Loucy (cell line): ENCODE measurements around the gene LILRA1.

Source experiments
- H2AFZ ChIP-seq: fragments of 200-600 bp; sonication (generic); 2 replicates; pipeline ENCODE4 v1.6.0; 2016; ENCODE audit warnings: antibody characterized with exemption, mild to moderate bottlenecking, low read length, moderate library complexity
- H3F3A ChIP-seq: fragments of 200-600 bp; 2 replicates; pipeline ENCODE4 v1.6.0; 2016; ENCODE audit warnings: antibody characterized with exemption, low read depth, mild to moderate bottlenecking
- H3K27me3 ChIP-seq: fragments of 200-600 bp; sonication (generic); 2 replicates; pipeline ENCODE4 v1.6.1; 2014; ENCODE audit warnings: low read length, mild to moderate bottlenecking; ENCODE audit not compliant: insufficient read depth, poor library complexity, severe bottlenecking
- H3K36me3 ChIP-seq: fragments of 200-600 bp; sonication (generic); 2 replicates; pipeline ENCODE4 v1.6.1; 2016; ENCODE audit warnings: low read length; ENCODE audit not compliant: insufficient read depth
- H3K4me1 ChIP-seq: fragments of 200-600 bp; sonication (generic); 2 replicates; pipeline ENCODE4 v1.5.1; 2014; ENCODE audit warnings: low read length, mild to moderate bottlenecking; ENCODE audit not compliant: insufficient read depth, poor library complexity, severe bottlenecking
- H3K4me2 ChIP-seq: fragments of 200-600 bp; sonication (generic); 2 replicates; pipeline ENCODE4 v1.6.0; 2014; ENCODE audit warnings: antibody characterized with exemption, low read length, low read depth, mild to moderate bottlenecking; ENCODE audit not compliant: poor library complexity, severe bottlenecking
- H3K4me3 ChIP-seq: fragments of 200-600 bp; sonication (generic); 2 replicates; pipeline ENCODE4 v1.5.1; 2014; ENCODE audit warnings: low read length, mild to moderate bottlenecking, mixed read lengths; ENCODE audit not compliant: poor library complexity, severe bottlenecking
- H3K79me2 ChIP-seq: fragments of 200-600 bp; sonication (generic); 2 replicates; pipeline ENCODE4 v1.6.1; 2014; ENCODE audit warnings: low read length; ENCODE audit not compliant: insufficient read depth
- H3K9ac ChIP-seq: fragments of 200-600 bp; sonication (generic); 2 replicates; pipeline ENCODE4 v1.6.0; 2014; ENCODE audit warnings: mild to moderate bottlenecking, low read depth, low read length, moderate library complexity; ENCODE audit not compliant: poor library complexity, severe bottlenecking
- H3K9me2 ChIP-seq: fragments of 200-600 bp; sonication (generic); replicated peaks from 2 replicates; pipeline ENCODE4 v1.6.1; 2016; ENCODE audit warnings: low read depth, low read length, mixed read lengths
- H3K9me3 ChIP-seq: fragments of 200-600 bp; sonication (generic); 2 replicates; pipeline ENCODE4 v1.6.1; 2014; ENCODE audit warnings: mild to moderate bottlenecking, antibody characterized with exemption, low read length, low read depth; ENCODE audit not compliant: insufficient read depth
- H4K20me1 ChIP-seq: fragments of 200-600 bp; sonication (generic); 2 replicates; pipeline ENCODE4 v1.6.0; 2014; ENCODE audit warnings: antibody characterized with exemption, low read length, mild to moderate bottlenecking; ENCODE audit not compliant: insufficient read depth, poor library complexity, severe bottlenecking
- CTCF ChIP-seq: fragments of 200-600 bp; sonication (generic); conservative IDR thresholded peaks from 2 replicates; pipeline ENCODE4 v1.5.1; 2014; ENCODE audit warnings: mild to moderate bottlenecking, antibody characterized with exemption, low read length
- EZH2phosphoT487 ChIP-seq: fragments of 200-600 bp; IDR thresholded peaks from 2 replicates; pipeline ENCODE4 v1.6.1; 2018; ENCODE audit warnings: antibody characterized with exemption, mild to moderate bottlenecking, moderate library complexity, borderline replicate concordance

The LILRA1 gene

GRCh38 chr19:54554896-54555295 lies 38.5 kb upstream of the LILRA1 start:
- no peaks in the 10 kb centered on the region for H3K27me3 ChIP-seq
- no peak overlapping the region for H3K4me2 ChIP-seq
- H4K20me1 ChIP-seq, result no peaks in the 10 kb centered on the region
- H3K4me3 ChIP-seq, result no peak overlapping the region
- H3K36me3 ChIP-seq, result no peaks in the 10 kb centered on the region
- H3K9me3 ChIP-seq, result no peaks in the 10 kb centered on the region
- H3F3A ChIP-seq, result no peaks in the 10 kb centered on the region
- no peaks in the 10 kb centered on the region for H3K79me2 ChIP-seq
- no peak overlapping the region for H2AFZ ChIP-seq
- H3K9me2 ChIP-seq, result no peaks in the 10 kb centered on the region
- peaks cover 21% of the 10 kb centered on the region for H3K4me1 ChIP-seq
- H3K9ac ChIP-seq, result no peak overlapping the region
- TF ChIP-seq EZH2phosphoT487 (no peak), CTCF (no peak)

GRCh38 chr19:54556194-54556593 lies 37.2 kb upstream of the LILRA1 start:
- H2AFZ ChIP-seq, result no peak overlapping the region
- no peaks in the 10 kb centered on the region for H4K20me1 ChIP-seq
- no peak overlapping the region for H3K4me3 ChIP-seq
- H3K4me2 ChIP-seq, result no peak overlapping the region
- H3K79me2 ChIP-seq, result no peaks in the 10 kb centered on the region
- TF ChIP-seq EZH2phosphoT487 (no peak), CTCF (no peak)
- H3K4me1 ChIP-seq, result peaks cover 13% of the 10 kb centered on the region
- no peak overlapping the region for H3K9ac ChIP-seq
- H3K9me2 ChIP-seq, result no peaks in the 10 kb centered on the region
- no peaks in the 10 kb centered on the region for H3K27me3 ChIP-seq
- no peaks in the 10 kb centered on the region for H3K36me3 ChIP-seq
- H3F3A ChIP-seq, result no peaks in the 10 kb centered on the region
- H3K9me3 ChIP-seq, result no peaks in the 10 kb centered on the region

- no peaks in the 10 kb centered on the region for H3K36me3 ChIP-seq
- no peak for TF ChIP-seq CTCF
- no peak for TF ChIP-seq EZH2phosphoT487
- no peaks in the 10 kb centered on the region for H3K9me3 ChIP-seq
- no peaks in the 10 kb centered on the region for H3K27me3 ChIP-seq
- H3K4me2 ChIP-seq, result no peak overlapping the region
- no peaks in the 10 kb centered on the region for H3F3A ChIP-seq
- no peak overlapping the region for H3K4me3 ChIP-seq
- H3K9me2 ChIP-seq, result no peaks in the 10 kb centered on the region
- no peaks in the 10 kb centered on the region for H3K79me2 ChIP-seq
- no peaks in the 10 kb centered on the region for H4K20me1 ChIP-seq
- H3K9ac ChIP-seq, result no peak overlapping the region
- no peak overlapping the region for H2AFZ ChIP-seq
- no peaks in the 10 kb centered on the region for H3K4me1 ChIP-seq
These were observed 35.1 kb upstream of the LILRA1 start for GRCh38 chr19:54558339-54558738.
